Common myeloid progenitor, CD34-positive (primary cell): ENCODE results near the gene ZMAT3.

Experiments
- CTCF ChIA-PET: fragments of 350-600 bp; sonication (Branson Sonifier 250); formaldehyde crosslinking; loops from one replicate; lab custom pipeline; 2021; ENCODE audit warnings: antibody characterized with exemption; lab: Charles Lee
- POLR2A ChIA-PET: fragments of 350-600 bp; sonication (Branson Sonifier 250); formaldehyde crosslinking; loops from one replicate; lab custom pipeline; 2021; ENCODE audit warnings: antibody characterized with exemption; lab: Charles Lee
- DNase-seq, 3 donors: peaks; one replicate each; pipeline versions ENCODE4 v3.0.0 to v3.0.0-alpha.2; 2013
- H3K27ac ChIP-seq, 2 experiments: 1 replicate in 1 of 2; 2 replicates in 1 of 2; pipeline ENCODE4 v1.7.0; 2013; ENCODE audit warnings: inconsistent platforms in 2 of 2, low read length in 2 of 2, mild to moderate bottlenecking in 2 of 2, low read depth in 1 of 2, moderate library complexity in 1 of 2; ENCODE audit not compliant: severe bottlenecking in 2 of 2, insufficient read depth in 1 of 2, poor library complexity in 1 of 2
- H3K27me3 ChIP-seq, 5 experiments: replicated peaks in 2 of 5; 1 replicate in 3 of 5; 2 replicates in 2 of 5; pipeline versions ENCODE4 v1.6.1 to v1.7.0; 2013; ENCODE audit warnings: low read length in 4 of 5, mild to moderate bottlenecking in 2 of 5, moderate library complexity in 2 of 5, inconsistent platforms in 1 of 5; ENCODE audit not compliant: insufficient read depth in 5 of 5, control insufficient read depth in 4 of 5
- H3K36me3 ChIP-seq, 4 experiments: 1 replicate in 2 of 4; 2 replicates in 2 of 4; pipeline versions ENCODE4 v1.6.1 to v1.7.0; 2013; ENCODE audit warnings: low read length in 3 of 4, control low read depth in 1 of 4, mild to moderate bottlenecking in 1 of 4; ENCODE audit not compliant: control insufficient read depth in 4 of 4, insufficient read depth in 4 of 4
- H3K4me1 ChIP-seq, 4 experiments: 1 replicate in 3 of 4; 2 replicates in 1 of 4; pipeline versions ENCODE4 v1.6.1 to v1.7.1; 2013; ENCODE audit warnings: low read length in 3 of 4, mild to moderate bottlenecking in 3 of 4, control low read depth in 1 of 4, inconsistent platforms in 1 of 4, moderate library complexity in 1 of 4; ENCODE audit not compliant: control insufficient read depth in 4 of 4, insufficient read depth in 4 of 4; ENCODE audit errors: control extremely low read depth in 1 of 4
- H3K4me3 ChIP-seq, 7 experiments: 1 replicate in 4 of 7; 2 replicates in 3 of 7; pipeline versions ENCODE4 v1.5.1 to v1.7.0; 2013; ENCODE audit warnings: mild to moderate bottlenecking in 7 of 7, low read length in 6 of 7, moderate library complexity in 6 of 7, inconsistent platforms in 2 of 7, low read depth in 2 of 7, control low read depth in 1 of 7; ENCODE audit not compliant: insufficient read depth in 4 of 7, control insufficient read depth in 1 of 7; ENCODE audit errors: extremely low read depth in 1 of 7
- H3K9me3 ChIP-seq, 5 experiments: 1 replicate in 4 of 5; 2 replicates in 1 of 5; pipeline versions ENCODE4 v1.6.1 to v1.7.1; 2013; ENCODE audit warnings: low read length in 4 of 5, mild to moderate bottlenecking in 2 of 5, inconsistent platforms in 1 of 5, low read depth in 1 of 5, moderate library complexity in 1 of 5; ENCODE audit not compliant: control insufficient read depth in 4 of 5, insufficient read depth in 2 of 5; ENCODE audit errors: control extremely low read depth in 1 of 5
- WGBS: methylation state at CpG from one replicate; pipeline ENCODE4 v1.1.5; 2013; ENCODE audit not compliant: insufficient coverage; 5-methylcytosine and 5-hydroxymethylcytosine counted together

The ZMAT3 gene

GRCh38 chr3:179029096-179029495 is 42.5 kb downstream of the ZMAT3 start:
- no peak for DNase-seq
- H3K9me3 ChIP-seq: no peaks in the 10 kb centered on the region
- POLR2A ChIA-PET: no interaction called here
- 100% methylated on average over 2 of the region's 3 CpGs for whole genome bisulfite sequencing
- H3K4me1 ChIP-seq: peaks cover 0 to 11% (median 6%) of the 10 kb centered on the region in 4 experiments
- CTCF ChIA-PET: interaction anchor here (1.2 to 2.3 kb wide), 2 partner anchors 36 to 293 kb away, joined by 3 to 9 read pairs; no protein-coding TSS in a partner anchor
- H3K4me3 ChIP-seq: no peak overlapping the region
- no peak overlapping the region for H3K27ac ChIP-seq
- H3K27me3 ChIP-seq: no peaks in the 10 kb centered on the region
- H3K36me3 ChIP-seq: peaks cover 0 to 4% (median 1%) of the 10 kb centered on the region in 4 experiments

DNA sequence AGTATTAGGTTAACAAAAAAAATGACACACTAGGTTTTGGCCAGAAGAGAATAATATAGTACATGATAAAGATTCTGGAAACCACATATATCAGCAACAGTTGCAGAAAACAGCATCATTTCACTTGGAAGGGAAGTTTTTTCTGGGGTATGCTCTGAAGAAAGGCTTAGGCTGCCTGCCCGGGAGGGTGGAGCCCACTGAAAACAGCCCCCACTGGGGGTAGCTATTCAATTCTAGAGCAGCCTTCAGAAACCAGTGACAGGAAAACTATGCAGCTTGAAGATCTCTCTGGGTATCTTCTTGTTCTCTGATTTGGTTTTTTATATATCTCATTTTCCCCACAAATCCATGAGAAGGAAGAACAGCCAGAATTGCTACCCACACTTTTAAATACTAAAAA is 43.2 kb downstream of the ZMAT3 start:
- DNase-seq: no peak
- no peaks in the 10 kb centered on the region for H3K9me3 ChIP-seq
- no peak overlapping the region for H3K27ac ChIP-seq
- peaks cover 0 to 9% (median 4%) of the 10 kb centered on the region in 4 experiments for H3K4me1 ChIP-seq
- H3K27me3 ChIP-seq: no peaks in the 10 kb centered on the region
- H3K36me3 ChIP-seq: peaks cover 0 to 4% (median 2%) of the 10 kb centered on the region in 4 experiments
- CTCF ChIA-PET: interaction anchor here (0.7 to 3.0 kb wide), 7 partner anchors 10 to 294 kb away, joined by 3 to 16 read pairs (median 4); no protein-coding TSS in a partner anchor
- no peak overlapping the region for H3K4me3 ChIP-seq
- 83% methylated on average over 1 of the region's 1 CpG for WGBS
- POLR2A ChIA-PET: no interaction called here

GRCh38 chr3:179027326-179027900 is 44.2 kb downstream of the ZMAT3 start:
- WGBS: 86% methylated on average over 5 of the region's 7 CpGs
- Histone ChIP-seq H3K4me3 (no peak overlapping the region), H3K27me3 (no peaks in the 10 kb centered on the region), H3K36me3 (peaks cover 0 to 4% (median 2%) of the 10 kb centered on the region in 4 experiments), H3K4me1 (peaks cover 0 to 9% (median 4%) of the 10 kb centered on the region in 4 experiments), H3K9me3 (no peaks in the 10 kb centered on the region), H3K27ac (peak overlapping the region in 1 of 2 experiments; percentile 10)
- DNase-seq: peak in 2 of 3 donors; percentile 63 to 66
- CTCF ChIA-PET: interaction anchor here (0.7 to 3.0 kb wide), 8 partner anchors 9 to 293 kb away, joined by 3 to 16 read pairs (median 6); no protein-coding TSS in a partner anchor
- POLR2A ChIA-PET: no interaction called here

GRCh38 chr3:179026636-179027035 is 45.0 kb downstream of the ZMAT3 start:
- Histone ChIP-seq H3K27me3 (no peaks in the 10 kb centered on the region), H3K27ac (no peak overlapping the region), H3K36me3 (peaks cover 0 to 4% (median 2%) of the 10 kb centered on the region in 4 experiments), H3K4me3 (no peak overlapping the region), H3K4me1 (peaks cover 0 to 9% (median 4%) of the 10 kb centered on the region in 4 experiments), H3K9me3 (no peaks in the 10 kb centered on the region)
- CTCF ChIA-PET: interaction anchor here (1.2 to 3.0 kb wide), 5 partner anchors 11 to 294 kb away, joined by 5 to 16 read pairs (median 9); no protein-coding TSS in a partner anchor
- no peak for DNase-seq
- POLR2A ChIA-PET: no interaction called here
- 93% methylated on average over 2 of the region's 2 CpGs for WGBS

DNA sequence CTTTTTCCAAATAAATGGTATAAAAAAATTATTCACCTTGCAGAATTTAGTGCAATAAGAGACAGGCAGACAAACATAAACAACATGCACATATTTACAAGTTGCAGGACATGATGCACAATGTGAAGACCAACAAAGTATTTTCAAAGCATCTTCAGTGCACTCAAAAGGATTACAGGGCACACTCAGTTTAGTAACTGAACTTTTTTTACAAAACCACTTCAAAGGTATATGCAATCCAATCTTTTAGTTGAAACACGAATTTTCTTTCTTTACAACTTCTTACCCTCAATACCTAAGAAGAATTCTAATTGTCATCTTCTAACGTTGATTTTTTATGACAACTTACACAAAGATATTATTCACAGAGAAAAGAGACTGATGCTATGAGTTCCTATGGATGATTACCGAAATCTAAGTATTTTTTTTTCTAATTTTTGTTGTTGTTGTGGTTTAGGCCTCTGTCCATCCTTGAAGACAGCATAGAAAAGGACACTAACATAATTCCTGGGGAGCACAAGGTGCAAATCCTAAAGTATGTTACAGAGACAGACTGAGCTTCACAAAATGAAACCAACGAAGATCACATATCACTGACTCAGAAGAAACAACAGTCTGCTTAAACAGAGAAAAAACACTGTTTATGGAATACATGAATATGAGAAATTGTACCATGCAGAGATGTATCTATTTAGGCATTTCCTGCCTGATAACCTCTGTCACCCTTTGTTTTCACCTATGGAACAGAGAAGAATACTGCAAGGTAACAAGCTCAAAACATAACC is 50.3 kb downstream of the ZMAT3 start:
- no peaks in the 10 kb centered on the region for H3K9me3 ChIP-seq
- peaks cover 0 to 11% (median 2%) of the 10 kb centered on the region in 4 experiments for H3K4me1 ChIP-seq
- no peak for DNase-seq
- POLR2A ChIA-PET: no interaction called here
- WGBS: no CpG with 5 or more reads among the region's 4 CpGs
- H3K27me3 ChIP-seq: no peaks in the 10 kb centered on the region
- CTCF ChIA-PET: interaction anchor here (1.3 kb wide), 1 partner anchor 295 kb away, joined by 4 read pairs; no protein-coding TSS in a partner anchor
- no peak overlapping the region for H3K27ac ChIP-seq
- H3K36me3 ChIP-seq: peaks cover 0 to 4% (median 2%) of the 10 kb centered on the region in 4 experiments
- H3K4me3 ChIP-seq: no peak overlapping the region

DNA sequence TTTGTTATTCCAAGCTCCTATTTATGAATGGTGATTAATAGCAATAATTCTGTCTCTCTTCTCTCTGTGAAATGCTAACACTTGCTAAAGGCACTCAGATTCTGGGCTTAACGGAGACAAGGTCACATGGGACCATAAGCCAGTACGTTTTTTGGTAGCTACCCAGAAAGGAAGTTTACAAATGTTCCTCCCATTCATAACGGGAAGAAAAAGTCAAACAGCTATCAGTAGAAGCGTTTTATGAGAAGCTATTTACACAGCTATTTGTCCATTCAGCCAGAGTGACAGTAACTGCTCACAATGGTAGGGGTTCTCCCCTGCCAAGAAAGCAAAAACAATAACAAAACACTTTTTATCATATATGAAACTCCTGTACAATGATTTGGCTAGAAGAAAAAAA is 51.5 kb downstream of the ZMAT3 start:
- peak in 2 of 3 donors; percentile 19 to 22 for DNase-seq
- POLR2A ChIA-PET: no interaction called here
- 9% methylated on average over 4 of the region's 4 CpGs for WGBS

More for the DNA sequence above, 51.5 kb downstream of the ZMAT3 start:
- no peaks in the 10 kb centered on the region for H3K27me3 ChIP-seq
- peaks cover 0 to 14% (median 2%) of the 10 kb centered on the region in 4 experiments for H3K4me1 ChIP-seq
- CTCF ChIA-PET: interaction anchor here (0.7 to 1.5 kb wide), 9 partner anchors 19 to 301 kb away, joined by 3 to 4 read pairs (median 3); no protein-coding TSS in a partner anchor
- peak overlapping the region in 1 of 2 experiments; percentile 35 for H3K27ac ChIP-seq
- H3K36me3 ChIP-seq: peaks cover 0 to 4% (median 2%) of the 10 kb centered on the region in 4 experiments
- H3K9me3 ChIP-seq: no peaks in the 10 kb centered on the region
- H3K4me3 ChIP-seq: peak overlapping the region in 1 of 7 experiments; percentile 45
